HCT116 (cell line): ENCODE measurements around the gene CMIP. TPM values are rescaled to one million over a fixed set of nuclear protein-coding genes. Genes with fewer than 3 reads are reported as not detected.

Experiments
- ATAC-seq: fragments of 200-7000 bp; cut with Tn5 transposase; 2 replicates; pipeline ENCODE4 v1.9.1; 2020; ENCODE audit warnings: mild to moderate bottlenecking, moderate library complexity
- BruUV-seq: library from RNA; stranded (reverse); fragments of 400-500 nt; replicated peaks from 2 replicates; lab custom pipeline; 2021; lab: Mats Ljungman, UMichigan
- CTCF ChIA-PET: fragments of 300-600 bp; sonication (Branson Sonifier 250); formaldehyde crosslinking; loops from one replicate; lab custom pipeline; 2021; ENCODE audit warnings: antibody characterized with exemption; lab: Charles Lee
- POLR2A ChIA-PET: fragments of 300-600, 350-600 bp; sonication (Branson Sonifier 250); formaldehyde crosslinking; loops from one replicate; lab custom pipeline; 2021; ENCODE audit warnings: antibody characterized with exemption; lab: Charles Lee
- RAD21 ChIA-PET, 2 experiments: fragments of 300-600 bp; sonication (Branson Sonifier 250); formaldehyde crosslinking; loops; one replicate each; lab custom pipeline; 2023; ENCODE audit warnings: low total read pairs in 2 of 2; ENCODE audit not compliant: uncharacterized antibody in 2 of 2, unreplicated experiment in 2 of 2, low non-redundant PET in 1 of 2; lab: Charles Lee
- DNase-seq: peaks from one replicate; pipeline ENCODE4 v3.0.0-alpha.2; 2010; ENCODE audit warnings: low read depth, low spot score
- H2AFZ ChIP-seq: fragments of 200-600 bp; shearing (Covaris generic), sonication (generic); 2 replicates; pipeline ENCODE4 v1.6.1; 2017; ENCODE audit warnings: low read depth, mixed run types, mixed read lengths, antibody characterized with exemption, low read length; ENCODE audit not compliant: poor library complexity, severe bottlenecking
- H3K27ac ChIP-seq: 2 replicates; pipeline ENCODE4 v1.5.1; 2012; ENCODE audit warnings: low read depth, low read length
- H3K27me3 ChIP-seq: fragments of 200-600 bp; sonication (generic); 2 replicates; pipeline ENCODE4 v1.6.1; 2016; ENCODE audit warnings: mixed run types, low read length, mixed read lengths; ENCODE audit not compliant: insufficient read depth
- H3K36me3 ChIP-seq, 2 experiments: fragments of 200-500 bp in 1 of 2; fragments of 200-600 bp in 1 of 2; sonication (Bioruptor generic) in 1 of 2; sonication (generic) in 1 of 2; 2 replicates each; pipeline versions ENCODE4 v1.5.1 to v1.6.1; 2014 to 2016; ENCODE audit warnings: low read length in 2 of 2, inconsistent platforms in 1 of 2, mixed read lengths in 1 of 2, mixed run types in 1 of 2; ENCODE audit not compliant: insufficient read depth in 2 of 2, control insufficient read depth in 1 of 2
- H3K4me1 ChIP-seq, 2 experiments: fragments of 200-600 bp in 1 of 2; sonication (generic) in 1 of 2; 2 replicates each; pipeline versions ENCODE4 v1.5.1 to v1.6.1; 2012 to 2017; ENCODE audit warnings: low read length in 2 of 2, inconsistent platforms in 1 of 2, mild to moderate bottlenecking in 1 of 2, mixed read lengths in 1 of 2, mixed run types in 1 of 2, moderate library complexity in 1 of 2; ENCODE audit not compliant: insufficient read depth in 2 of 2, control insufficient read depth in 1 of 2
- H3K4me2 ChIP-seq: fragments of 200-600 bp; sonication (generic); 2 replicates; pipeline ENCODE4 v1.6.1; 2017; ENCODE audit warnings: mixed run types, low read length, mixed read lengths
- H3K4me3 ChIP-seq, 2 experiments: fragments of 200-600 bp in 1 of 2; sonication (generic) in 1 of 2; replicated peaks in 1 of 2; 2 replicates each; pipeline ENCODE4 v1.5.1; 2011 to 2016; ENCODE audit warnings: low read length in 2 of 2, control low read depth in 1 of 2, low read depth in 1 of 2, mild to moderate bottlenecking in 1 of 2, mixed read lengths in 1 of 2, mixed run types in 1 of 2
- H3K79me2 ChIP-seq: fragments of 200-600 bp; sonication (generic); 2 replicates; pipeline ENCODE4 v1.6.1; 2017; ENCODE audit warnings: mild to moderate bottlenecking, mixed run types, low read length, moderate library complexity, mixed read lengths; ENCODE audit not compliant: insufficient read depth
- H3K9ac ChIP-seq: fragments of 200-600 bp; sonication (generic); 2 replicates; pipeline ENCODE4 v1.6.1; 2016; ENCODE audit warnings: low read length, mixed read lengths
- H3K9me2 ChIP-seq: fragments of 200-600 bp; sonication (generic), shearing (Covaris generic); 2 replicates; pipeline ENCODE4 v1.6.1; 2017; ENCODE audit warnings: mixed run types, mild to moderate bottlenecking, moderate library complexity; ENCODE audit not compliant: insufficient read depth
- H3K9me3 ChIP-seq, 2 experiments: fragments of 200-500 bp in 1 of 2; fragments of 200-600 bp in 1 of 2; sonication (Bioruptor generic) in 1 of 2; sonication (generic) in 1 of 2; 2 replicates each; pipeline ENCODE4 v1.6.1; 2014 to 2017; ENCODE audit warnings: low read length in 2 of 2, mixed read lengths in 2 of 2, inconsistent platforms in 1 of 2, low read depth in 1 of 2, mild to moderate bottlenecking in 1 of 2, mixed run types in 1 of 2, moderate library complexity in 1 of 2; ENCODE audit not compliant: control insufficient read depth in 1 of 2, insufficient read depth in 1 of 2
- H4K20me1 ChIP-seq: fragments of 200-600 bp; sonication (generic), shearing (Covaris generic); 2 replicates; pipeline ENCODE4 v1.6.1; 2017; ENCODE audit warnings: mixed run types, mild to moderate bottlenecking, moderate library complexity; ENCODE audit not compliant: insufficient read depth
- ELF1 ChIP-seq: IDR thresholded peaks from 2 replicates; pipeline ENCODE4 v1.6.1; 2012; ENCODE audit warnings: low read depth, borderline replicate concordance
- POLR2A ChIP-seq: IDR thresholded peaks from 2 replicates; pipeline ENCODE4 v1.7.0; 2011; ENCODE audit warnings: borderline replicate concordance; ENCODE audit not compliant: insufficient read depth, insufficient read length; ENCODE audit errors: extremely low read depth
- SP1 ChIP-seq: IDR thresholded peaks from 2 replicates; pipeline ENCODE4 v1.6.1; 2012; ENCODE audit warnings: low read depth
- SRF ChIP-seq: IDR thresholded peaks from 2 replicates; pipeline ENCODE4 v1.6.1; 2012; ENCODE audit warnings: low read depth
- TCF7L2 ChIP-seq: IDR thresholded peaks from 2 replicates; pipeline ENCODE4 v1.7.0; 2011; ENCODE audit warnings: borderline replicate concordance, inconsistent platforms; ENCODE audit not compliant: insufficient read depth, insufficient read length; ENCODE audit errors: extremely low read depth
- YY1 ChIP-seq: IDR thresholded peaks from 2 replicates; pipeline ENCODE4 v1.6.1; 2011; ENCODE audit warnings: low read length, low read depth, moderate library complexity, mild to moderate bottlenecking; ENCODE audit not compliant: insufficient replicate concordance; ENCODE audit errors: extremely low read depth
- intact Hi-C: fragments of 100-400 bp; cut with micrococcal nuclease; formaldehyde crosslinking; loops from 2 replicates; pipeline ENCODE4 v1.10.0; 2022
- total RNA-seq: library from RNA; stranded (reverse); gene quantifications from one replicate; pipeline ENCODE4 v1.2.1, GENCODE V29; 2021; ENCODE audit not compliant: unreplicated experiment
- TF ChIP-seq, protein P1 (sequence below): IDR thresholded peaks from 2 replicates; pipeline ENCODE4 v1.6.1; 2012
- TF ChIP-seq, protein P2 (sequence below): IDR thresholded peaks from 2 replicates; pipeline ENCODE4 v1.6.1; 2012; ENCODE audit warnings: low read depth

CMIP gene
- total RNA-seq, 1 experiment from 2014 or later: 64.6 TPM

- BruUV-seq: no TSS peak
- H3K4me1 ChIP-seq: peaks cover 14 to 57% of the 10 kb centered on the region in 2 experiments
- no peaks in the 10 kb centered on the region for H3K9me3 ChIP-seq
- peaks cover 0 to 7% of the 10 kb centered on the region in 2 experiments; a peak in 1 of 4 replicates for H3K36me3 ChIP-seq
- CTCF ChIA-PET: no interaction called here
- H2AFZ ChIP-seq: no peak overlapping the region
- H3K27me3 ChIP-seq: no peaks in the 10 kb centered on the region
- H3K9me2 ChIP-seq: no peaks in the 10 kb centered on the region
- RAD21 ChIA-PET: no interaction called here
- no peak overlapping the region for H3K27ac ChIP-seq
- peak overlapping the region; percentile 2; the same call in 1 of the 2 replicates for H3K4me2 ChIP-seq
- peak; percentile 44 for DNase-seq
- intact Hi-C loops: no loop called here
- H3K79me2 ChIP-seq: peaks cover 90% of the 10 kb centered on the region
- no peak overlapping the region for H3K4me3 ChIP-seq
- no peaks in the 10 kb centered on the region for H4K20me1 ChIP-seq
- H3K9ac ChIP-seq: peak overlapping the region; percentile 9; the same call in 1 of the 2 replicates
- ATAC-seq: peak; percentile 89
- TF ChIP-seq, protein P1, sequence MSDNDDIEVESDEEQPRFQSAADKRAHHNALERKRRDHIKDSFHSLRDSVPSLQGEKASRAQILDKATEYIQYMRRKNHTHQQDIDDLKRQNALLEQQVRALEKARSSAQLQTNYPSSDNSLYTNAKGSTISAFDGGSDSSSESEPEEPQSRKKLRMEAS: peak; percentile 45; the same call in 1 of the 2 replicates
- TF ChIP-seq, protein P2, sequence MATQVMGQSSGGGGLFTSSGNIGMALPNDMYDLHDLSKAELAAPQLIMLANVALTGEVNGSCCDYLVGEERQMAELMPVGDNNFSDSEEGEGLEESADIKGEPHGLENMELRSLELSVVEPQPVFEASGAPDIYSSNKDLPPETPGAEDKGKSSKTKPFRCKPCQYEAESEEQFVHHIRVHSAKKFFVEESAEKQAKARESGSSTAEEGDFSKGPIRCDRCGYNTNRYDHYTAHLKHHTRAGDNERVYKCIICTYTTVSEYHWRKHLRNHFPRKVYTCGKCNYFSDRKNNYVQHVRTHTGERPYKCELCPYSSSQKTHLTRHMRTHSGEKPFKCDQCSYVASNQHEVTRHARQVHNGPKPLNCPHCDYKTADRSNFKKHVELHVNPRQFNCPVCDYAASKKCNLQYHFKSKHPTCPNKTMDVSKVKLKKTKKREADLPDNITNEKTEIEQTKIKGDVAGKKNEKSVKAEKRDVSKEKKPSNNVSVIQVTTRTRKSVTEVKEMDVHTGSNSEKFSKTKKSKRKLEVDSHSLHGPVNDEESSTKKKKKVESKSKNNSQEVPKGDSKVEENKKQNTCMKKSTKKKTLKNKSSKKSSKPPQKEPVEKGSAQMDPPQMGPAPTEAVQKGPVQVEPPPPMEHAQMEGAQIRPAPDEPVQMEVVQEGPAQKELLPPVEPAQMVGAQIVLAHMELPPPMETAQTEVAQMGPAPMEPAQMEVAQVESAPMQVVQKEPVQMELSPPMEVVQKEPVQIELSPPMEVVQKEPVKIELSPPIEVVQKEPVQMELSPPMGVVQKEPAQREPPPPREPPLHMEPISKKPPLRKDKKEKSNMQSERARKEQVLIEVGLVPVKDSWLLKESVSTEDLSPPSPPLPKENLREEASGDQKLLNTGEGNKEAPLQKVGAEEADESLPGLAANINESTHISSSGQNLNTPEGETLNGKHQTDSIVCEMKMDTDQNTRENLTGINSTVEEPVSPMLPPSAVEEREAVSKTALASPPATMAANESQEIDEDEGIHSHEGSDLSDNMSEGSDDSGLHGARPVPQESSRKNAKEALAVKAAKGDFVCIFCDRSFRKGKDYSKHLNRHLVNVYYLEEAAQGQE: no peak
- POLR2A ChIA-PET: no interaction called here
Observed at GRCh38 chr16:81505011-81505661, 60.5 kb downstream of the CMIP start.

DNA sequence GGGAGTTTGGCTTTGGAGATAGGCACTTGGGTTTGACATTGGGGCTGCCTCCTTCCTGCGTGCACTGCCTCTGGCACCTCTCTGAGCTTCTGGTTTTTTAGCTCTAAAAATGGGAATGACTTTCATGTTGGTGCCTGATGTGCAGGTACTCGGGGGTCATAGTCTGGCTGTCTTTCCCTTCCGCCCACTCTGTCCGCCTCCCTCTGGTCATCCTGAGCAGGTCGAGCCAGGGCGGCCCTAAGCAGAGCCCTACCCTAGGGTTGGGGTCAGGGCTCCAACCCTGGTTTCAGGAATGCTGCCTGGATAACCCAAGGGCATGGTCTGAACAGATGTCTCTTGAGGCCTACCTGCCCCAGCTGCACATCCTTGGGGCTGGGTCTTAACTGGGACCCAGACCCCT, 64.8 kb downstream of the CMIP start:
- ChIA-PET POLR2A (no interaction called here), CTCF (no interaction called here), RAD21 (no interaction called here)
- TF ChIP-seq POLR2A (no peak), SP1 (no peak), YY1 (no peak), TCF7L2 (no peak), ELF1 (no peak), SRF (no peak)
- TF ChIP-seq, protein P1: no peak
- intact Hi-C loops: no loop called here
- Histone ChIP-seq H3K27me3 (no peaks in the 10 kb centered on the region), H3K9ac (no peak overlapping the region), H3K27ac (no peak overlapping the region), H3K36me3 (peaks cover 0 to 17% of the 10 kb centered on the region in 2 experiments; a peak in 1 of 4 replicates), H3K9me3 (peaks cover 0 to 4% of the 10 kb centered on the region in 2 experiments; a peak in 1 of 4 replicates), H3K4me2 (no peak overlapping the region), H3K79me2 (peaks cover 93% of the 10 kb centered on the region), H3K9me2 (no peaks in the 10 kb centered on the region), H3K4me1 (peaks cover 26 to 62% of the 10 kb centered on the region in 2 experiments), H3K4me3 (no peak overlapping the region), H2AFZ (no peak overlapping the region), H4K20me1 (no peaks in the 10 kb centered on the region)
- ATAC-seq: no peak
- BruUV-seq: no TSS peak
- DNase-seq: no peak
